HCT116 (cell line): ENCODE data around the gene TMPRSS11A. TPM values are rescaled to one million over a fixed set of nuclear protein-coding genes. Genes with fewer than 3 reads are reported as not detected.
A peak's percentile ranks its signal among the peaks of the same experiment; 100 is the strongest.

Source experiments
- ATAC-seq: fragments of 200-7000 bp; cut with Tn5 transposase; 2 replicates; pipeline ENCODE4 v1.9.1; 2020; ENCODE audit warnings: mild to moderate bottlenecking, moderate library complexity
- BruUV-seq: library from RNA; stranded (reverse); fragments of 400-500 nt; replicated peaks from 2 replicates; lab custom pipeline; 2021; lab: Mats Ljungman, UMichigan
- CTCF ChIA-PET: fragments of 300-600 bp; sonication (Branson Sonifier 250); formaldehyde crosslinking; loops from one replicate; lab custom pipeline; 2021; ENCODE audit warnings: antibody characterized with exemption; lab: Charles Lee
- POLR2A ChIA-PET: fragments of 300-600, 350-600 bp; sonication (Branson Sonifier 250); formaldehyde crosslinking; loops from one replicate; lab custom pipeline; 2021; ENCODE audit warnings: antibody characterized with exemption; lab: Charles Lee
- RAD21 ChIA-PET, 2 experiments: fragments of 300-600 bp; sonication (Branson Sonifier 250); formaldehyde crosslinking; loops; one replicate each; lab custom pipeline; 2023; ENCODE audit warnings: low total read pairs in 2 of 2; ENCODE audit not compliant: uncharacterized antibody in 2 of 2, unreplicated experiment in 2 of 2, low non-redundant PET in 1 of 2; lab: Charles Lee
- DNase-seq: peaks from one replicate; pipeline ENCODE4 v3.0.0-alpha.2; 2010; ENCODE audit warnings: low read depth, low spot score
- H2AFZ ChIP-seq: fragments of 200-600 bp; shearing (Covaris generic), sonication (generic); 2 replicates; pipeline ENCODE4 v1.6.1; 2017; ENCODE audit warnings: low read depth, mixed run types, mixed read lengths, antibody characterized with exemption, low read length; ENCODE audit not compliant: poor library complexity, severe bottlenecking
- H3K27ac ChIP-seq: 2 replicates; pipeline ENCODE4 v1.5.1; 2012; ENCODE audit warnings: low read depth, low read length
- H3K27me3 ChIP-seq: fragments of 200-600 bp; sonication (generic); 2 replicates; pipeline ENCODE4 v1.6.1; 2016; ENCODE audit warnings: mixed run types, low read length, mixed read lengths; ENCODE audit not compliant: insufficient read depth
- H3K36me3 ChIP-seq, 2 experiments: fragments of 200-500 bp in 1 of 2; fragments of 200-600 bp in 1 of 2; sonication (Bioruptor generic) in 1 of 2; sonication (generic) in 1 of 2; 2 replicates each; pipeline versions ENCODE4 v1.5.1 to v1.6.1; 2014 to 2016; ENCODE audit warnings: low read length in 2 of 2, inconsistent platforms in 1 of 2, mixed read lengths in 1 of 2, mixed run types in 1 of 2; ENCODE audit not compliant: insufficient read depth in 2 of 2, control insufficient read depth in 1 of 2
- H3K4me1 ChIP-seq, 2 experiments: fragments of 200-600 bp in 1 of 2; sonication (generic) in 1 of 2; 2 replicates each; pipeline versions ENCODE4 v1.5.1 to v1.6.1; 2012 to 2017; ENCODE audit warnings: low read length in 2 of 2, inconsistent platforms in 1 of 2, mild to moderate bottlenecking in 1 of 2, mixed read lengths in 1 of 2, mixed run types in 1 of 2, moderate library complexity in 1 of 2; ENCODE audit not compliant: insufficient read depth in 2 of 2, control insufficient read depth in 1 of 2
- H3K4me2 ChIP-seq: fragments of 200-600 bp; sonication (generic); 2 replicates; pipeline ENCODE4 v1.6.1; 2017; ENCODE audit warnings: mixed run types, low read length, mixed read lengths
- H3K4me3 ChIP-seq, 2 experiments: fragments of 200-600 bp in 1 of 2; sonication (generic) in 1 of 2; replicated peaks in 1 of 2; 2 replicates each; pipeline ENCODE4 v1.5.1; 2011 to 2016; ENCODE audit warnings: low read length in 2 of 2, control low read depth in 1 of 2, low read depth in 1 of 2, mild to moderate bottlenecking in 1 of 2, mixed read lengths in 1 of 2, mixed run types in 1 of 2
- H3K79me2 ChIP-seq: fragments of 200-600 bp; sonication (generic); 2 replicates; pipeline ENCODE4 v1.6.1; 2017; ENCODE audit warnings: mild to moderate bottlenecking, mixed run types, low read length, moderate library complexity, mixed read lengths; ENCODE audit not compliant: insufficient read depth
- H3K9ac ChIP-seq: fragments of 200-600 bp; sonication (generic); 2 replicates; pipeline ENCODE4 v1.6.1; 2016; ENCODE audit warnings: low read length, mixed read lengths
- H3K9me2 ChIP-seq: fragments of 200-600 bp; sonication (generic), shearing (Covaris generic); 2 replicates; pipeline ENCODE4 v1.6.1; 2017; ENCODE audit warnings: mixed run types, mild to moderate bottlenecking, moderate library complexity; ENCODE audit not compliant: insufficient read depth
- H3K9me3 ChIP-seq, 2 experiments: fragments of 200-500 bp in 1 of 2; fragments of 200-600 bp in 1 of 2; sonication (Bioruptor generic) in 1 of 2; sonication (generic) in 1 of 2; 2 replicates each; pipeline ENCODE4 v1.6.1; 2014 to 2017; ENCODE audit warnings: low read length in 2 of 2, mixed read lengths in 2 of 2, inconsistent platforms in 1 of 2, low read depth in 1 of 2, mild to moderate bottlenecking in 1 of 2, mixed run types in 1 of 2, moderate library complexity in 1 of 2; ENCODE audit not compliant: control insufficient read depth in 1 of 2, insufficient read depth in 1 of 2
- H4K20me1 ChIP-seq: fragments of 200-600 bp; sonication (generic), shearing (Covaris generic); 2 replicates; pipeline ENCODE4 v1.6.1; 2017; ENCODE audit warnings: mixed run types, mild to moderate bottlenecking, moderate library complexity; ENCODE audit not compliant: insufficient read depth
- EGR1 ChIP-seq: IDR thresholded peaks from 2 replicates; pipeline ENCODE4 v1.6.1; 2012; ENCODE audit warnings: low read depth
- ELF1 ChIP-seq: IDR thresholded peaks from 2 replicates; pipeline ENCODE4 v1.6.1; 2012; ENCODE audit warnings: low read depth, borderline replicate concordance
- JUND ChIP-seq: IDR thresholded peaks from 2 replicates; pipeline ENCODE4 v1.6.1; 2012
- RAD21 ChIP-seq: IDR thresholded peaks from 2 replicates; pipeline ENCODE4 v1.6.1; 2012; ENCODE audit warnings: low read depth, mild to moderate bottlenecking
- SIN3A ChIP-seq: IDR thresholded peaks from 2 replicates; pipeline ENCODE4 v1.6.1; 2012; ENCODE audit warnings: low read depth
- SRF ChIP-seq: IDR thresholded peaks from 2 replicates; pipeline ENCODE4 v1.6.1; 2012; ENCODE audit warnings: low read depth
- intact Hi-C: fragments of 100-400 bp; cut with micrococcal nuclease; formaldehyde crosslinking; loops from 2 replicates; pipeline ENCODE4 v1.10.0; 2022
- total RNA-seq: library from RNA; stranded (reverse); gene quantifications from one replicate; pipeline ENCODE4 v1.2.1, GENCODE V29; 2021; ENCODE audit not compliant: unreplicated experiment
- TF ChIP-seq, protein P1 (sequence below), 3 experiments: fragments of 200-600 bp in 1 of 3; sonication (generic) in 1 of 3; IDR thresholded peaks in 2 of 3; conservative IDR thresholded peaks in 1 of 3; 2 replicates each; pipeline ENCODE4 v1.5.1; 2012 to 2017; ENCODE audit warnings: low read depth in 2 of 3, low read length in 2 of 3, antibody characterized with exemption in 1 of 3, borderline replicate concordance in 1 of 3, control low read depth in 1 of 3, mild to moderate bottlenecking in 1 of 3, mixed read lengths in 1 of 3, mixed run types in 1 of 3, moderate library complexity in 1 of 3; ENCODE audit not compliant: insufficient read depth in 1 of 3
- TF ChIP-seq, protein P2 (sequence below): IDR thresholded peaks from 2 replicates; pipeline ENCODE4 v1.6.1; 2012
- TF ChIP-seq, protein P3 (sequence below): IDR thresholded peaks from 2 replicates; pipeline ENCODE4 v1.6.1; 2012; ENCODE audit warnings: low read depth

TMPRSS11A gene
- total RNA-seq, 1 experiment from 2014 or later = not detected

DNA sequence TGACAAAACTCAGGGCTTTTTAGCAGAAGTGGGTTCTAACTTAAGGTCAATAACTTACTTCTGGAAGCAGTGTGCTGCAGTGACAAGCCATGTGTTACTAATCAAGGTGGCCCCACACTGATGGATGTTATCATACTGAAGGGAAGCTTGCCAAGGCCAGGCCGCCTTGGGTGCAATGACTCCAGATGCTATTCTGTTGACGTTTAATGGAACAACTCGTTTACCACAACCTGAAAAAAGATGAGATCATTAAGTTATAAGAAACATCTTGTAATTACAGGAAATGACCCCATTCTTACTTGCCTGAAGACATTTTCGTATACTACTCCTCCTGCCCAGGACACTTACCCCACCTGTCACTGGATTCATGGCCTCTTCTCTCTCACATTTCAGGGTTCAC lies 40.6 kb downstream of the TMPRSS11A start (continued):
- TF ChIP-seq SIN3A = no peak

DNA sequence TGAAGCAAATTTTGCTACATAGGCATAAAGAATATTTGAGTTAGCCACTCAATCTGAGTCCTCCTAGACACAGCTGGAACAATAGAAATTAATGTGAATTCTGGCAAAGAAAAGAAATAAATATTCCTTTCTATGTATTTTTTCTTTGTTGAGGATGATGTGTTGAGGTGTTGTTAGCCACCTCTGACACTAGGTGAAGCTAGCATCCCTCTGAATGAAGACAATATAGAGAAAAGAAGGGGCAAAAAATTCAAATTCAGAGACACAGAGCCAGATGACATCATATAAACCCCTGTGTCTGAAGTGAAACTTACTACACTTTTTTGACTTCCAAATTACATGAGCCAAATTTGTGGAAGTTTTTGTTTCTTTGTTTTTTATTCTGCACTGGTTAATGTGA lies 44.9 kb downstream of the TMPRSS11A start:
- H3K9me3 ChIP-seq = no peaks in the 10 kb centered on the region
- no peak overlapping the region for H3K27ac ChIP-seq
- POLR2A ChIA-PET = no interaction called here
- no peak overlapping the region for H2AFZ ChIP-seq
- ATAC-seq (peak; percentile 72), DNase-seq (peak; percentile 13)
- BruUV-seq = no TSS peak
- no peaks in the 10 kb centered on the region for H3K36me3 ChIP-seq
- H3K4me1 ChIP-seq = no peaks in the 10 kb centered on the region
- RAD21 ChIA-PET = no interaction called here
- H3K4me3 ChIP-seq = no peak overlapping the region
- CTCF ChIA-PET = interaction anchor here (0.8 to 1.1 kb wide), 2 partner anchors 16 to 257 kb away, joined by 3 read pairs; no protein-coding TSS in a partner anchor
- TF ChIP-seq, protein P1, sequence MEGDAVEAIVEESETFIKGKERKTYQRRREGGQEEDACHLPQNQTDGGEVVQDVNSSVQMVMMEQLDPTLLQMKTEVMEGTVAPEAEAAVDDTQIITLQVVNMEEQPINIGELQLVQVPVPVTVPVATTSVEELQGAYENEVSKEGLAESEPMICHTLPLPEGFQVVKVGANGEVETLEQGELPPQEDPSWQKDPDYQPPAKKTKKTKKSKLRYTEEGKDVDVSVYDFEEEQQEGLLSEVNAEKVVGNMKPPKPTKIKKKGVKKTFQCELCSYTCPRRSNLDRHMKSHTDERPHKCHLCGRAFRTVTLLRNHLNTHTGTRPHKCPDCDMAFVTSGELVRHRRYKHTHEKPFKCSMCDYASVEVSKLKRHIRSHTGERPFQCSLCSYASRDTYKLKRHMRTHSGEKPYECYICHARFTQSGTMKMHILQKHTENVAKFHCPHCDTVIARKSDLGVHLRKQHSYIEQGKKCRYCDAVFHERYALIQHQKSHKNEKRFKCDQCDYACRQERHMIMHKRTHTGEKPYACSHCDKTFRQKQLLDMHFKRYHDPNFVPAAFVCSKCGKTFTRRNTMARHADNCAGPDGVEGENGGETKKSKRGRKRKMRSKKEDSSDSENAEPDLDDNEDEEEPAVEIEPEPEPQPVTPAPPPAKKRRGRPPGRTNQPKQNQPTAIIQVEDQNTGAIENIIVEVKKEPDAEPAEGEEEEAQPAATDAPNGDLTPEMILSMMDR (IDR thresholded peaks at IDR 0.05 in 2 of 3, conservative IDR thresholded peaks at IDR 0.05 in 1 of 3; ENCODE audit: borderline replicate concordance in 1 of 3, insufficient read depth in 1 of 3, low read depth in 2 of 3, low read length in 2 of 3) = peak; percentile 47 to 73 (median 51); a peak in 5 of 6 replicates
- TF ChIP-seq RAD21 = peak; percentile 73
- no peak for TF ChIP-seq EGR1
- H3K27me3 ChIP-seq = no peaks in the 10 kb centered on the region
- H3K9me2 ChIP-seq = no peaks in the 10 kb centered on the region
- H3K4me2 ChIP-seq = no peak overlapping the region
- no peaks in the 10 kb centered on the region for H3K79me2 ChIP-seq
- H4K20me1 ChIP-seq = no peaks in the 10 kb centered on the region
- intact Hi-C loops = loop anchor here (1.0 to 10.0 kb wide), 3 partner anchors 70 to 456 kb away; no protein-coding TSS in a partner anchor
- H3K9ac ChIP-seq = no peak overlapping the region

DNA sequence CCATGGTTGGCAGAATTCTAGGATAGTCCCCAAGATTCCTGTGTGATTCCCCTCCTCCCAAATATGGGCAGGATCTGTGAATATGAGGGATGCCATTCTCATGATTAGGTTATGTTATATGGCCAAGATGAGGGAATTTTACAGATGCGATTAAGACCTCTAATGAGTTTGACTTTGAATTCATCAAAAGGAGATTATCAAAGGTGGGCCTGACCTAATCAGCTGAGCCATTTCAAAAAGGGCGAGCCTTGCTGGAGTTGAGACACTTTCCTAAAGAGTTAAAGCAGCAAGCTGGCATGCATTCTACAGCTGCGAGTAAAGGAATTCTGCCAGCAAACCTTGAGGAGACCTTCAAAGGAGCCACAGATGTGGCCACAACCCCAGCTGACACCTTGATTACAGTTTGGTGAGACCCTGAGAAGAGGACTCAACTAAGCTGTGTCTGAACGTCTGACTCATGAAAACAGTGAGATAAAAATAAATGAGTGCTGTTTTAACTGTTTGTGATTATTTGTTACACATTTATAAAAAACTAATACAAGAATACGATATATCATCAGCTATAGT lies 47.8 kb downstream of the TMPRSS11A start:
- POLR2A ChIA-PET = no interaction called here
- intact Hi-C loops = loop anchor here (10.0 kb wide), 1 partner anchor 459 kb away; no protein-coding TSS in a partner anchor
- TF ChIP-seq, protein P2, sequence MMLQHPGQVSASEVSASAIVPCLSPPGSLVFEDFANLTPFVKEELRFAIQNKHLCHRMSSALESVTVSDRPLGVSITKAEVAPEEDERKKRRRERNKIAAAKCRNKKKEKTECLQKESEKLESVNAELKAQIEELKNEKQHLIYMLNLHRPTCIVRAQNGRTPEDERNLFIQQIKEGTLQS = no peak
- TF ChIP-seq ELF1 (no peak), SRF (no peak), RAD21 (no peak), JUND (no peak)
- TF ChIP-seq, protein P3, sequence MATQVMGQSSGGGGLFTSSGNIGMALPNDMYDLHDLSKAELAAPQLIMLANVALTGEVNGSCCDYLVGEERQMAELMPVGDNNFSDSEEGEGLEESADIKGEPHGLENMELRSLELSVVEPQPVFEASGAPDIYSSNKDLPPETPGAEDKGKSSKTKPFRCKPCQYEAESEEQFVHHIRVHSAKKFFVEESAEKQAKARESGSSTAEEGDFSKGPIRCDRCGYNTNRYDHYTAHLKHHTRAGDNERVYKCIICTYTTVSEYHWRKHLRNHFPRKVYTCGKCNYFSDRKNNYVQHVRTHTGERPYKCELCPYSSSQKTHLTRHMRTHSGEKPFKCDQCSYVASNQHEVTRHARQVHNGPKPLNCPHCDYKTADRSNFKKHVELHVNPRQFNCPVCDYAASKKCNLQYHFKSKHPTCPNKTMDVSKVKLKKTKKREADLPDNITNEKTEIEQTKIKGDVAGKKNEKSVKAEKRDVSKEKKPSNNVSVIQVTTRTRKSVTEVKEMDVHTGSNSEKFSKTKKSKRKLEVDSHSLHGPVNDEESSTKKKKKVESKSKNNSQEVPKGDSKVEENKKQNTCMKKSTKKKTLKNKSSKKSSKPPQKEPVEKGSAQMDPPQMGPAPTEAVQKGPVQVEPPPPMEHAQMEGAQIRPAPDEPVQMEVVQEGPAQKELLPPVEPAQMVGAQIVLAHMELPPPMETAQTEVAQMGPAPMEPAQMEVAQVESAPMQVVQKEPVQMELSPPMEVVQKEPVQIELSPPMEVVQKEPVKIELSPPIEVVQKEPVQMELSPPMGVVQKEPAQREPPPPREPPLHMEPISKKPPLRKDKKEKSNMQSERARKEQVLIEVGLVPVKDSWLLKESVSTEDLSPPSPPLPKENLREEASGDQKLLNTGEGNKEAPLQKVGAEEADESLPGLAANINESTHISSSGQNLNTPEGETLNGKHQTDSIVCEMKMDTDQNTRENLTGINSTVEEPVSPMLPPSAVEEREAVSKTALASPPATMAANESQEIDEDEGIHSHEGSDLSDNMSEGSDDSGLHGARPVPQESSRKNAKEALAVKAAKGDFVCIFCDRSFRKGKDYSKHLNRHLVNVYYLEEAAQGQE = no peak

More for the DNA sequence above, 47.8 kb downstream of the TMPRSS11A start:
- ChIA-PET RAD21 (no interaction called here), CTCF (interaction anchor here (1.2 kb wide), 1 partner anchor 260 kb away, joined by 3 read pairs; no protein-coding TSS in a partner anchor)
- no peaks in the 10 kb centered on the region for H3K9me2 ChIP-seq
- no TSS peak for BruUV-seq
- no peak overlapping the region for H3K27ac ChIP-seq
- no peaks in the 10 kb centered on the region for H3K4me1 ChIP-seq
- no peaks in the 10 kb centered on the region for H4K20me1 ChIP-seq
- ATAC-seq = no peak
- no peaks in the 10 kb centered on the region for H3K79me2 ChIP-seq
- H3K36me3 ChIP-seq = no peaks in the 10 kb centered on the region
- no peaks in the 10 kb centered on the region for H3K9me3 ChIP-seq
- no peak overlapping the region for H3K4me2 ChIP-seq
- H3K27me3 ChIP-seq = no peaks in the 10 kb centered on the region
- H3K9ac ChIP-seq = no peak overlapping the region
- H3K4me3 ChIP-seq = no peak overlapping the region
- H2AFZ ChIP-seq = no peak overlapping the region
- DNase-seq = no peak
